Measurements from ENCODE around the gene PSMB7. TPM values are rescaled to one million over a fixed set of nuclear protein-coding genes. Genes with fewer than 3 reads are reported as not detected.
A peak's percentile ranks its signal among the peaks of the same experiment; 100 is the strongest.

PSMB7 gene
- total RNA-seq, 1 experiment from 2014 or later = 259 TPM

- DNase-seq (ENCODE audit: low read depth) = no peak
Measured at GRCh38 chr9:124384210-124384609, 31.0 kb downstream of the PSMB7 start.

- peak; percentile 61 for DNase-seq (ENCODE audit: low read depth)
Measured at GRCh38 chr9:124381170-124381945, 33.9 kb downstream of the PSMB7 start.

GRCh38 chr9:124377551-124378406 is 37.5 kb downstream of the PSMB7 start:
- DNase-seq (ENCODE audit: low read depth) = no peak

GRCh38 chr9:124376329-124376728 is 38.9 kb downstream of the PSMB7 start:
- DNase-seq (ENCODE audit: low read depth) = no peak

- no peak for DNase-seq (ENCODE audit: low read depth)
Measured at GRCh38 chr9:124375726-124376125, 39.5 kb downstream of the PSMB7 start.

GRCh38 chr9:124373851-124374250 is 41.4 kb downstream of the PSMB7 start:
- no peak for DNase-seq (ENCODE audit: low read depth)

GRCh38 chr9:124373386-124373785 is 41.9 kb downstream of the PSMB7 start:
- DNase-seq (ENCODE audit: low read depth) = no peak

GRCh38 chr9:124372038-124372437 is 43.2 kb downstream of the PSMB7 start:
- no peak for DNase-seq (ENCODE audit: low read depth)

- peak; percentile 16 for DNase-seq (ENCODE audit: low read depth)
Measured at GRCh38 chr9:124370896-124371582, 44.2 kb downstream of the PSMB7 start.

- DNase-seq (ENCODE audit: low read depth) = no peak
Measured at GRCh38 chr9:124369231-124369797, 45.9 kb downstream of the PSMB7 start.

- DNase-seq (ENCODE audit: low read depth) = no peak
Measured at GRCh38 chr9:124368692-124369091, 46.5 kb downstream of the PSMB7 start.

GRCh38 chr9:124366476-124367220 is 48.6 kb downstream of the PSMB7 start:
- DNase-seq (ENCODE audit: low read depth) = no peak

GRCh38 chr9:124365036-124365435 is 50.2 kb downstream of the PSMB7 start:
- DNase-seq (ENCODE audit: low read depth) = no peak

GRCh38 chr9:124364141-124364540 is 51.1 kb downstream of the PSMB7 start:
- no peak for DNase-seq (ENCODE audit: low read depth)

- DNase-seq (ENCODE audit: low read depth) = no peak
Measured at GRCh38 chr9:124363326-124364096, 51.7 kb downstream of the PSMB7 start.

GRCh38 chr9:124361128-124361527 is 54.1 kb downstream of the PSMB7 start:
- no peak for DNase-seq (ENCODE audit: low read depth)

GRCh38 chr9:124359855-124360678 is 55.2 kb downstream of the PSMB7 start:
- no peak for DNase-seq (ENCODE audit: low read depth)

- DNase-seq (ENCODE audit: low read depth) = no peak
Measured at GRCh38 chr9:124359426-124359825, 55.8 kb downstream of the PSMB7 start.

GRCh38 chr9:124358631-124359030 is 56.6 kb downstream of the PSMB7 start:
- no peak for DNase-seq (ENCODE audit: low read depth)

Measured in RPMI7951 (cell line).